WTC11 (cell line): Measurements from ENCODE around the gene SLC39A13. TPM values are rescaled to one million over a fixed set of nuclear protein-coding genes. Genes with fewer than 3 reads are reported as not detected.

ENCODE experiments used
- ATAC-seq: fragments of 200-7000 bp; cut with Tn5 transposase; 2 replicates; pipeline ENCODE4 v1.10.0; 2021; ENCODE audit warnings: mild to moderate bottlenecking, moderate library complexity
- CTCF ChIA-PET: fragments of 300-600 bp; sonication (Branson Sonifier 250); formaldehyde crosslinking; loops from one replicate; lab custom pipeline; 2021; ENCODE audit warnings: antibody characterized with exemption; lab: Charles Lee
- POLR2A ChIA-PET: fragments of 350-600 bp; sonication (Branson Sonifier 250); formaldehyde crosslinking; loops from one replicate; lab custom pipeline; 2021; ENCODE audit warnings: antibody characterized with exemption; lab: Charles Lee
- DNase-seq: peaks from one replicate; pipeline ENCODE4 v3.0.0; 2021; ENCODE audit warnings: low spot score
- H3K27ac Mint-ChIP-seq: 2 replicates; pipeline ENCODE4 v1.8.0; 2021; ENCODE audit warnings: mixed read lengths
- H3K27me3 Mint-ChIP-seq: 2 replicates; pipeline ENCODE4 v1.8.0; 2021; ENCODE audit warnings: low read depth, mild to moderate bottlenecking, moderate library complexity, mixed read lengths
- H3K36me3 Mint-ChIP-seq: 2 replicates; pipeline ENCODE4 v1.8.0; 2021; ENCODE audit warnings: mixed read lengths
- H3K4me1 Mint-ChIP-seq: 2 replicates; pipeline ENCODE4 v1.8.0; 2022; ENCODE audit warnings: mixed read lengths
- H3K4me3 Mint-ChIP-seq: 2 replicates; pipeline ENCODE4 v1.8.0; 2021; ENCODE audit warnings: mild to moderate bottlenecking, moderate library complexity, mixed read lengths
- H3K9me3 Mint-ChIP-seq: 2 replicates; pipeline ENCODE4 v1.8.0; 2021; ENCODE audit warnings: mixed read lengths
- CBFB ChIP-seq: sonication (generic); formaldehyde crosslinking; IDR thresholded peaks from 2 replicates; pipeline ENCODE4 v1.8.1; 2022; ENCODE audit warnings: mild to moderate bottlenecking, low read depth, missing genetic modification reagents
- CREB1 ChIP-seq: sonication (generic); formaldehyde crosslinking; IDR thresholded peaks from 2 replicates; pipeline ENCODE4 v1.8.0; 2023; ENCODE audit warnings: mild to moderate bottlenecking, missing genetic modification reagents
- E2F1 ChIP-seq: sonication (generic); formaldehyde crosslinking; IDR thresholded peaks from 2 replicates; pipeline ENCODE4 v1.8.0; 2022; ENCODE audit warnings: mild to moderate bottlenecking, missing genetic modification reagents
- ELF4 ChIP-seq: sonication (generic); formaldehyde crosslinking; IDR thresholded peaks from 2 replicates; pipeline ENCODE4 v1.8.1; 2022; ENCODE audit warnings: low read depth, mild to moderate bottlenecking, moderate library complexity, missing genetic modification reagents
- FOXP1 ChIP-seq: sonication (generic); formaldehyde crosslinking; IDR thresholded peaks from 2 replicates; pipeline ENCODE4 v1.8.0; 2022; ENCODE audit warnings: missing genetic modification reagents, mild to moderate bottlenecking, moderate library complexity, borderline replicate concordance
- GTF2I ChIP-seq: fragments of 250-450 bp; sonication (Bioruptor Pico); conservative IDR thresholded peaks from 2 replicates; pipeline ENCODE4 v1.4.0; 2021; ENCODE audit warnings: mild to moderate bottlenecking
- HMGXB4 ChIP-seq: sonication (generic); formaldehyde crosslinking; IDR thresholded peaks from 2 replicates; pipeline ENCODE4 v1.8.1; 2023; ENCODE audit warnings: mild to moderate bottlenecking, moderate library complexity, missing genetic modification reagents
- IRF2 ChIP-seq: sonication (generic); formaldehyde crosslinking; IDR thresholded peaks from 2 replicates; pipeline ENCODE4 v1.8.0; 2022; ENCODE audit warnings: low read depth, missing genetic modification reagents, borderline replicate concordance
- MYBL2 ChIP-seq: sonication (generic); formaldehyde crosslinking; IDR thresholded peaks from 2 replicates; pipeline ENCODE4 v1.8.1; 2023; ENCODE audit warnings: mild to moderate bottlenecking, moderate library complexity, missing genetic modification reagents
- NFYB ChIP-seq: sonication (generic); formaldehyde crosslinking; conservative IDR thresholded peaks from 2 replicates; pipeline ENCODE4 v1.8.0; 2022; ENCODE audit warnings: low read depth, missing genetic modification reagents
- NR3C1 ChIP-seq: sonication (generic); formaldehyde crosslinking; conservative IDR thresholded peaks from 2 replicates; pipeline ENCODE4 v1.8.1; 2023; ENCODE audit warnings: low read depth, mild to moderate bottlenecking, missing genetic modification reagents
- OVOL2 ChIP-seq: fragments of 250-450 bp; sonication (Bioruptor Pico); IDR thresholded peaks from 2 replicates; pipeline ENCODE4 v1.9.0; 2021; ENCODE audit warnings: mild to moderate bottlenecking, borderline replicate concordance
- PREB ChIP-seq: sonication (generic); formaldehyde crosslinking; IDR thresholded peaks from 2 replicates; pipeline ENCODE4 v1.8.1; 2022; ENCODE audit warnings: mild to moderate bottlenecking, missing genetic modification reagents, moderate library complexity, borderline replicate concordance
- RELA ChIP-seq: sonication (generic); formaldehyde crosslinking; IDR thresholded peaks from 2 replicates; pipeline ENCODE4 v1.8.1; 2022; ENCODE audit warnings: missing genetic modification reagents, mild to moderate bottlenecking, borderline replicate concordance
- SMAD3 ChIP-seq: sonication (generic); formaldehyde crosslinking; IDR thresholded peaks from 2 replicates; pipeline ENCODE4 v1.8.0; 2022; ENCODE audit warnings: missing genetic modification reagents, mild to moderate bottlenecking, borderline replicate concordance
- TCF7 ChIP-seq: sonication (generic); formaldehyde crosslinking; IDR thresholded peaks from 2 replicates; pipeline ENCODE4 v1.8.0; 2022; ENCODE audit warnings: mild to moderate bottlenecking, low read depth, missing genetic modification reagents, moderate library complexity
- USF2 ChIP-seq: sonication (generic); formaldehyde crosslinking; IDR thresholded peaks from 2 replicates; pipeline ENCODE4 v1.8.1; 2023; ENCODE audit warnings: mild to moderate bottlenecking, missing genetic modification reagents, moderate library complexity
- ZNF317 ChIP-seq: sonication (generic); formaldehyde crosslinking; IDR thresholded peaks from 2 replicates; pipeline ENCODE4 v1.8.1; 2023; ENCODE audit warnings: low read depth, mild to moderate bottlenecking, moderate library complexity, missing genetic modification reagents, borderline replicate concordance
- ZNF532 ChIP-seq: fragments of 250-450 bp; sonication (Bioruptor Pico); IDR thresholded peaks from 2 replicates; pipeline ENCODE4 v1.9.0; 2021; ENCODE audit warnings: mild to moderate bottlenecking, borderline replicate concordance
- ZNF671 ChIP-seq: fragments of 250-450 bp; sonication (Bioruptor Pico); IDR thresholded peaks from 2 replicates; pipeline ENCODE4 v1.8.0; 2021; ENCODE audit warnings: mild to moderate bottlenecking
- total RNA-seq: library from RNA; stranded (reverse); gene quantifications from 3 replicates; pipeline ENCODE4 v1.2.3, GENCODE V29; 2021

Gene SLC39A13
- total RNA-seq, 1 experiment from 2014 or later, result 38.2 TPM

GRCh38 chr11:47389577-47390421 lies 18.6 kb upstream of the SLC39A13 start:
- H3K9me3 Mint-ChIP-seq, result no peaks in the 10 kb centered on the region
- peaks cover 3% of the 10 kb centered on the region; the same call in 1 of the 2 replicates for H3K4me1 Mint-ChIP-seq
- TF ChIP-seq CBFB (CRISPR knock-in tag), result no peak
- no peak for TF ChIP-seq RELA (CRISPR knock-in tag)
- no peak for TF ChIP-seq MYBL2 (CRISPR knock-in tag)
- TF ChIP-seq ELF4 (CRISPR knock-in tag), result no peak
- no peak for TF ChIP-seq TCF7
- no peak for TF ChIP-seq SMAD3 (CRISPR knock-in tag)
- no peak for TF ChIP-seq CREB1 (CRISPR knock-in tag)
- no peak for TF ChIP-seq ZNF532 (CRISPR knock-in tag)
- no peak for TF ChIP-seq NFYB (CRISPR knock-in tag)
- TF ChIP-seq NR3C1 (CRISPR knock-in tag), result no peak
- no peak for TF ChIP-seq ZNF671 (CRISPR knock-in tag)
- no peak for TF ChIP-seq IRF2 (CRISPR knock-in tag)
- TF ChIP-seq FOXP1 (CRISPR knock-in tag), result no peak
- TF ChIP-seq PREB (CRISPR knock-in tag), result no peak
- TF ChIP-seq GTF2I (CRISPR knock-in tag), result no peak
- TF ChIP-seq OVOL2, result no peak
- H3K27ac Mint-ChIP-seq, result no peak overlapping the region
- ATAC-seq (no peak), DNase-seq (no peak)
- no peaks in the 10 kb centered on the region for H3K27me3 Mint-ChIP-seq
- no peaks in the 10 kb centered on the region for H3K36me3 Mint-ChIP-seq
- no peak overlapping the region for H3K4me3 Mint-ChIP-seq
- ChIA-PET CTCF (interaction anchor here (0.5 to 4.4 kb wide), 5 partner anchors 10 to 67 kb away, joined by 3 to 18 read pairs (median 7); no protein-coding TSS in a partner anchor), POLR2A (no interaction called here)

GRCh38 chr11:47390422-47390760 lies 18.0 kb upstream of the SLC39A13 start:
- ChIA-PET CTCF (interaction anchor here (2.0 to 4.4 kb wide), 2 partner anchors 10 to 16 kb away, joined by 6 to 18 read pairs; no protein-coding TSS in a partner anchor), POLR2A (no interaction called here)
- no peaks in the 10 kb centered on the region for H3K36me3 Mint-ChIP-seq
- H3K4me3 Mint-ChIP-seq, result no peak overlapping the region
- no peak overlapping the region for H3K27ac Mint-ChIP-seq
- DNase-seq, result no peak
- ATAC-seq, result no peak
- TF ChIP-seq ZNF317, result no peak
- TF ChIP-seq ZNF532 (CRISPR knock-in tag), result no peak
- no peak for TF ChIP-seq HMGXB4
- no peak for TF ChIP-seq USF2 (CRISPR knock-in tag)
- TF ChIP-seq E2F1 (CRISPR knock-in tag), result no peak
- no peak for TF ChIP-seq MYBL2 (CRISPR knock-in tag)
- H3K4me1 Mint-ChIP-seq, result peaks cover 3% of the 10 kb centered on the region; the same call in 1 of the 2 replicates
- no peaks in the 10 kb centered on the region for H3K9me3 Mint-ChIP-seq
- H3K27me3 Mint-ChIP-seq, result no peaks in the 10 kb centered on the region
